GM23338 (cell line): ENCODE data around the gene HSPA12A.

Experiments
- CREB1 ChIP-seq: fragments of 250-450 bp; sonication (Bioruptor Pico); IDR thresholded peaks from 2 replicates; pipeline ENCODE4 v1.5.0; 2020; ENCODE audit warnings: low read depth, mild to moderate bottlenecking, moderate library complexity
- EZH2 ChIP-seq: fragments of 200-600 bp; sonication (generic); IDR thresholded peaks from one replicate; pipeline ENCODE4 v1.8.0; 2017; ENCODE audit warnings: antibody characterized with exemption, mild to moderate bottlenecking, low read depth; ENCODE audit not compliant: unreplicated experiment
- EZH2phosphoT487 ChIP-seq: fragments of 200-600 bp; sonication (generic); IDR thresholded peaks from one replicate; pipeline ENCODE4 v1.8.1; 2018; ENCODE audit warnings: antibody characterized with exemption; ENCODE audit not compliant: unreplicated experiment
- JUNB ChIP-seq: IDR thresholded peaks from one replicate; pipeline ENCODE4 v1.6.1; 2016; ENCODE audit warnings: antibody characterized with exemption; ENCODE audit not compliant: unreplicated experiment
- NANOG ChIP-seq: IDR thresholded peaks from 2 replicates; pipeline ENCODE4 v1.6.1; 2016; ENCODE audit warnings: antibody characterized with exemption, borderline replicate concordance
- POLR2AphosphoS5 ChIP-seq: IDR thresholded peaks from 2 replicates; pipeline ENCODE4 v1.6.1; 2016; ENCODE audit warnings: antibody characterized with exemption, low read depth
- STAT1 ChIP-seq: IDR thresholded peaks from one replicate; pipeline ENCODE4 v1.6.1; 2016; ENCODE audit warnings: antibody characterized with exemption; ENCODE audit not compliant: unreplicated experiment
- ZNF114 ChIP-seq: fragments of 250-450 bp; sonication (Bioruptor Pico); IDR thresholded peaks from 2 replicates; pipeline ENCODE4 v1.5.0; 2020; ENCODE audit warnings: mild to moderate bottlenecking, moderate library complexity
- TF ChIP-seq, protein P1 (sequence below), 2 experiments: fragments of 200-600 bp in 1 of 2; sonication (generic) in 1 of 2; conservative IDR thresholded peaks; 2 replicates each; pipeline versions ENCODE4 v1.5.1 to v1.6.1; 2016 to 2017; ENCODE audit warnings: antibody characterized with exemption in 2 of 2, low read depth in 2 of 2, mild to moderate bottlenecking in 2 of 2, moderate library complexity in 1 of 2
- TF ChIP-seq, protein P2 (sequence below): IDR thresholded peaks from one replicate; pipeline ENCODE4 v1.6.1; 2018; ENCODE audit warnings: antibody characterized with exemption; ENCODE audit not compliant: unreplicated experiment
- TF ChIP-seq, protein P3 (sequence below): IDR thresholded peaks from 2 replicates; pipeline ENCODE4 v1.6.1; 2016; ENCODE audit warnings: antibody characterized with exemption

DNA sequence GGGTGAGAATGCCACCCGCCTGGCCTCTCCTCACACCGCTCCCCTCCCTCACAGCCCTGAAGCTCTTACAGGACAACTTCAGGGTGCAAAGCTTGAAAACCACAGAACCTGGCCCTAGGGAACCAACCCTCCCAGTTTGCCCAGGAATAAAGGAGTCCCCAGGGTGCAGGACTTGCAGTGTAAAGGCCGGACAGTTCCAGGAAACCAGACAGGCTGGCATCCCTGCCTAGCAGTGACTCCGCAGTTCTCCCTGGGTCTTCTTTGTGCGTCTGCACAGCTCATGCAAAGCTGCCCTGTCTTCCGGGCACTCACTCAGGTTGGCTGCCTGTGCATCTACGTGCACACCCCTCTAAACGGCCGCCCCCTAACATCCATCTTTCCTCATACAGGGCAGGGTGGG, 36.1 kb downstream of the HSPA12A start:
- TF ChIP-seq, protein P1, sequence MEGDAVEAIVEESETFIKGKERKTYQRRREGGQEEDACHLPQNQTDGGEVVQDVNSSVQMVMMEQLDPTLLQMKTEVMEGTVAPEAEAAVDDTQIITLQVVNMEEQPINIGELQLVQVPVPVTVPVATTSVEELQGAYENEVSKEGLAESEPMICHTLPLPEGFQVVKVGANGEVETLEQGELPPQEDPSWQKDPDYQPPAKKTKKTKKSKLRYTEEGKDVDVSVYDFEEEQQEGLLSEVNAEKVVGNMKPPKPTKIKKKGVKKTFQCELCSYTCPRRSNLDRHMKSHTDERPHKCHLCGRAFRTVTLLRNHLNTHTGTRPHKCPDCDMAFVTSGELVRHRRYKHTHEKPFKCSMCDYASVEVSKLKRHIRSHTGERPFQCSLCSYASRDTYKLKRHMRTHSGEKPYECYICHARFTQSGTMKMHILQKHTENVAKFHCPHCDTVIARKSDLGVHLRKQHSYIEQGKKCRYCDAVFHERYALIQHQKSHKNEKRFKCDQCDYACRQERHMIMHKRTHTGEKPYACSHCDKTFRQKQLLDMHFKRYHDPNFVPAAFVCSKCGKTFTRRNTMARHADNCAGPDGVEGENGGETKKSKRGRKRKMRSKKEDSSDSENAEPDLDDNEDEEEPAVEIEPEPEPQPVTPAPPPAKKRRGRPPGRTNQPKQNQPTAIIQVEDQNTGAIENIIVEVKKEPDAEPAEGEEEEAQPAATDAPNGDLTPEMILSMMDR (conservative IDR thresholded peaks at IDR 0.05; ENCODE audit: low read depth in 2 of 2), result no peak
- no peak for TF ChIP-seq EZH2
- TF ChIP-seq EZH2phosphoT487, result no peak
- no peak for TF ChIP-seq POLR2AphosphoS5
- TF ChIP-seq, protein P2, sequence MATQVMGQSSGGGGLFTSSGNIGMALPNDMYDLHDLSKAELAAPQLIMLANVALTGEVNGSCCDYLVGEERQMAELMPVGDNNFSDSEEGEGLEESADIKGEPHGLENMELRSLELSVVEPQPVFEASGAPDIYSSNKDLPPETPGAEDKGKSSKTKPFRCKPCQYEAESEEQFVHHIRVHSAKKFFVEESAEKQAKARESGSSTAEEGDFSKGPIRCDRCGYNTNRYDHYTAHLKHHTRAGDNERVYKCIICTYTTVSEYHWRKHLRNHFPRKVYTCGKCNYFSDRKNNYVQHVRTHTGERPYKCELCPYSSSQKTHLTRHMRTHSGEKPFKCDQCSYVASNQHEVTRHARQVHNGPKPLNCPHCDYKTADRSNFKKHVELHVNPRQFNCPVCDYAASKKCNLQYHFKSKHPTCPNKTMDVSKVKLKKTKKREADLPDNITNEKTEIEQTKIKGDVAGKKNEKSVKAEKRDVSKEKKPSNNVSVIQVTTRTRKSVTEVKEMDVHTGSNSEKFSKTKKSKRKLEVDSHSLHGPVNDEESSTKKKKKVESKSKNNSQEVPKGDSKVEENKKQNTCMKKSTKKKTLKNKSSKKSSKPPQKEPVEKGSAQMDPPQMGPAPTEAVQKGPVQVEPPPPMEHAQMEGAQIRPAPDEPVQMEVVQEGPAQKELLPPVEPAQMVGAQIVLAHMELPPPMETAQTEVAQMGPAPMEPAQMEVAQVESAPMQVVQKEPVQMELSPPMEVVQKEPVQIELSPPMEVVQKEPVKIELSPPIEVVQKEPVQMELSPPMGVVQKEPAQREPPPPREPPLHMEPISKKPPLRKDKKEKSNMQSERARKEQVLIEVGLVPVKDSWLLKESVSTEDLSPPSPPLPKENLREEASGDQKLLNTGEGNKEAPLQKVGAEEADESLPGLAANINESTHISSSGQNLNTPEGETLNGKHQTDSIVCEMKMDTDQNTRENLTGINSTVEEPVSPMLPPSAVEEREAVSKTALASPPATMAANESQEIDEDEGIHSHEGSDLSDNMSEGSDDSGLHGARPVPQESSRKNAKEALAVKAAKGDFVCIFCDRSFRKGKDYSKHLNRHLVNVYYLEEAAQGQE, result no peak
- no peak for TF ChIP-seq JUNB
- TF ChIP-seq CREB1 (CRISPR knock-in tag), result no peak
- TF ChIP-seq NANOG, result no peak
- TF ChIP-seq STAT1, result no peak
- TF ChIP-seq, protein P3, sequence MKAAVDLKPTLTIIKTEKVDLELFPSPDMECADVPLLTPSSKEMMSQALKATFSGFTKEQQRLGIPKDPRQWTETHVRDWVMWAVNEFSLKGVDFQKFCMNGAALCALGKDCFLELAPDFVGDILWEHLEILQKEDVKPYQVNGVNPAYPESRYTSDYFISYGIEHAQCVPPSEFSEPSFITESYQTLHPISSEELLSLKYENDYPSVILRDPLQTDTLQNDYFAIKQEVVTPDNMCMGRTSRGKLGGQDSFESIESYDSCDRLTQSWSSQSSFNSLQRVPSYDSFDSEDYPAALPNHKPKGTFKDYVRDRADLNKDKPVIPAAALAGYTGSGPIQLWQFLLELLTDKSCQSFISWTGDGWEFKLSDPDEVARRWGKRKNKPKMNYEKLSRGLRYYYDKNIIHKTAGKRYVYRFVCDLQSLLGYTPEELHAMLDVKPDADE, result no peak
- TF ChIP-seq ZNF114 (CRISPR knock-in tag), result no peak
